ENCODE measurements around the gene PM20D1.
"Not testable (repeated sequence)": the region's sequence is repeated elsewhere in the genome, so short reads cannot be mapped to it uniquely, and the experiment has no call there.

The PM20D1 gene

DNA sequence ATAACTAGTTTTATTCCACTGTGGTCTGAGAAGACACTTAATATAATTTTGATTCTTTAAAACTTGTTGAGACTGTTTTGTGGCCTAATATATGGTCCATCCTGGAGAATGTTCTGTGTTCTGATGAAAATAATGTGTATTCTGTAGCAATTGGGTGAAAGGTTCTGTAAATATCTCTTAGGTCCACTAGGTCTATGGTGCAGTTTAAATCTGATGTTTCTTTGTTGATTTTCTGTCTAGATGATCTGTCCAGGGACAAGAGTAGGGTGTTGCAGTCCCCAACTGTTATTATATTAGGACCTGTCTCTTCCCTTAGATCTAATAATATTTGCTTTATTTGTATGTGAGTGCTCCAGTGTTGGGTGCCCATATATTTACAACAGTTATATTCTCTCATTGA is 33.9 kb upstream of the PM20D1 start:
- Histone ChIP-seq H3K27me3 (peaks cover 34% of the 10 kb centered on the region), H3K27ac (no peak overlapping the region), H3K36me3 (no peaks in the 10 kb centered on the region), H3K4me1 (ENCODE audit: control insufficient read depth in 1 of 2, insufficient read depth in 1 of 2, low read depth in 1 of 2, low read length in 1 of 2) (no peaks in the 10 kb centered on the region), H3K4me3 (ENCODE audit: low read depth in 1 of 2, low read length in 1 of 2) (no peak overlapping the region), H3K9me3 (no peaks in the 10 kb centered on the region)
- TF ChIP-seq, protein P1, sequence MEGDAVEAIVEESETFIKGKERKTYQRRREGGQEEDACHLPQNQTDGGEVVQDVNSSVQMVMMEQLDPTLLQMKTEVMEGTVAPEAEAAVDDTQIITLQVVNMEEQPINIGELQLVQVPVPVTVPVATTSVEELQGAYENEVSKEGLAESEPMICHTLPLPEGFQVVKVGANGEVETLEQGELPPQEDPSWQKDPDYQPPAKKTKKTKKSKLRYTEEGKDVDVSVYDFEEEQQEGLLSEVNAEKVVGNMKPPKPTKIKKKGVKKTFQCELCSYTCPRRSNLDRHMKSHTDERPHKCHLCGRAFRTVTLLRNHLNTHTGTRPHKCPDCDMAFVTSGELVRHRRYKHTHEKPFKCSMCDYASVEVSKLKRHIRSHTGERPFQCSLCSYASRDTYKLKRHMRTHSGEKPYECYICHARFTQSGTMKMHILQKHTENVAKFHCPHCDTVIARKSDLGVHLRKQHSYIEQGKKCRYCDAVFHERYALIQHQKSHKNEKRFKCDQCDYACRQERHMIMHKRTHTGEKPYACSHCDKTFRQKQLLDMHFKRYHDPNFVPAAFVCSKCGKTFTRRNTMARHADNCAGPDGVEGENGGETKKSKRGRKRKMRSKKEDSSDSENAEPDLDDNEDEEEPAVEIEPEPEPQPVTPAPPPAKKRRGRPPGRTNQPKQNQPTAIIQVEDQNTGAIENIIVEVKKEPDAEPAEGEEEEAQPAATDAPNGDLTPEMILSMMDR (IDR thresholded peaks at IDR 0.05), result no peak

DNA sequence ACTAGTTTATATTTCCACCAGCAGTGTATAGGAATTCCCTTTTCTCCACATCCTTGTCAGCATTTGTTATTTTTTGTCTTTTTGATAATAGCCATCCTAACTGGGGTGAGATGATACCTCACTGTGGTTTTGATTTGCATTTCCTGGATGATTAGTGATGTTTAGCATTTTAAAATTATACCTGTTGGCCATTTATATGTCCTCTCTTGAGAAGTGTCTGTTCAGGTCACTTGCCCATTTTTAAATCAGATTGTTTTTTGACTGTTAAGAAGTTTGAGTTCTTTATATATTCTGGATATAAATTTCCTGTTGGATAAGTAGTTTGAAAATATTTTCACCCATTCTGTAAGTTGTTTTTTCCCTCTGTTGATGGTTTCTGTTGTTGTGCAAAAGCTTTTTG is 31.0 kb upstream of the PM20D1 start:
- Histone ChIP-seq H3K4me1 (ENCODE audit: control insufficient read depth in 1 of 2, insufficient read depth in 1 of 2, low read depth in 1 of 2, low read length in 1 of 2) (no peaks in the 10 kb centered on the region), H3K27ac (no peak overlapping the region), H3K4me3 (ENCODE audit: low read depth in 1 of 2, low read length in 1 of 2) (no peak overlapping the region), H3K27me3 (peaks cover 48% of the 10 kb centered on the region), H3K9me3 (no peaks in the 10 kb centered on the region), H3K36me3 (no peaks in the 10 kb centered on the region)
- TF ChIP-seq, protein P1 (IDR thresholded peaks at IDR 0.05), result no peak

DNA sequence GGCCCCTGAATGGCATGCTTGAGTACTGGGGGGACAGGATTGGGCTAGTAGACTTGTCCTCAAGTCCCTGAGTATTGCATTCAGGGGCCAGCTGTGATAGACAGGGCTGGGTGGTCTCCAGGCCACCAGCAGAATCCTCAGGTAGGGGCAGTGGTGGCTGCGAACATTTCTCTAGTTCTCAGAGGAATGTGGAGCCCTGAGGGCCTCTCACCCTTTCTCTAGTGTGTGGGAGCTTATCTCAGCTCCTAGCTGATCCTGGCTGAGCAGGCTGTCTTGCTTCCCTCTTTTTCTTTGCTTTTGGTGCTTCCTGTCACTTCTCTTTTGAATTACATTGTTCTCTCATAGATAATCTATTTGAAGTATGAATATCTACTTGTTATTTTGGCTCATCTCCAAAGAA is 30.0 kb upstream of the PM20D1 start:
- Histone ChIP-seq H3K4me1 (ENCODE audit: control insufficient read depth in 1 of 2, insufficient read depth in 1 of 2, low read depth in 1 of 2, low read length in 1 of 2) (no peaks in the 10 kb centered on the region), H3K27me3 (peaks cover 57% of the 10 kb centered on the region), H3K4me3 (ENCODE audit: low read depth in 1 of 2, low read length in 1 of 2) (no peak overlapping the region), H3K9me3 (no peaks in the 10 kb centered on the region), H3K27ac (no peak overlapping the region), H3K36me3 (no peaks in the 10 kb centered on the region)
- TF ChIP-seq, protein P1 (IDR thresholded peaks at IDR 0.05), result no peak

DNA sequence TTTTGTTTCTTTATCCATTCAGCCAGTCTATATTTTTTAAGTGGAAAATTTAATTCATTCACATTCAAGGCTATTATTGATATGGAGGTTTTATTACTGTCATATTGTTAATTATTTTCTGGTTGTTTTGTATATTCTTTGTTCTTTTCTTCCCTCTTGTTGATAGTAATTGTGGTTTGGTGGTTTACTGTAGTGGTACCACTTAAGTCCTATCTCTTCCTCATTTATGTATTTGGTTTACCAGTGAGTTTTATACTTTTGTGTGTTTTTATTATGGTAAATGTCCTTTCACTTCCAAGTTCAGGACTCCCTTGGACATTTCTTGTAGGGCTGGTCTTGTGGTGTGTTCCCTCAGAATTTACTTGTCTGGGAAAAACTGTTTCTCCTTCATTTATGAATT is 28.1 kb upstream of the PM20D1 start:
- no peaks in the 10 kb centered on the region for H3K36me3 ChIP-seq
- H3K9me3 ChIP-seq, result no peaks in the 10 kb centered on the region
- H3K4me3 ChIP-seq (ENCODE audit: low read depth in 1 of 2, low read length in 1 of 2), result no peak overlapping the region
- H3K27ac ChIP-seq, result no peak overlapping the region
- TF ChIP-seq, protein P1 (IDR thresholded peaks at IDR 0.05), result no peak
- no peaks in the 10 kb centered on the region for H3K4me1 ChIP-seq (ENCODE audit: control insufficient read depth in 1 of 2, insufficient read depth in 1 of 2, low read depth in 1 of 2, low read length in 1 of 2)
- H3K27me3 ChIP-seq, result peaks cover 51% of the 10 kb centered on the region

DNA sequence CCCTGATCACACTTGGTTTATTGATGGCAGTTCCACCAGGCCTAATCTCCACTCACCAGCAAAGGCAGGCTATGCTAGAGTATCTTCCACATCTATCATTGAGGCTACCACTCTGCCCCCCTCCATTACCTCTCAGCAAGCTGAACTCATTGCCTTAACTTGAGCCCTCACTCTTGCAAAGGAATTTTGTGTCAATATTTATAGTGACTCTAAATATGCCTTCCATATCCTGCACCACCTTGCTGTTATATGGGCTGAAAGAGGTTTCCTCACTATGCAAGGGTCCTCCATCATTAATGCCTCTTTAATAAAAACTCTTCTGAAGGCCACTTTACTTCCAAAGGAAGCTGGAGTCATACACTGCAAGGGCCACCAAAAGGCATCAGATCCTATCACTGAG is 23.2 kb upstream of the PM20D1 start:
- not testable (repeated sequence) for H3K9me3 ChIP-seq; H3K27ac ChIP-seq; H3K36me3 ChIP-seq; H3K4me1 ChIP-seq (ENCODE audit: control insufficient read depth in 1 of 2, insufficient read depth in 1 of 2, low read depth in 1 of 2, low read length in 1 of 2); H3K4me3 ChIP-seq (ENCODE audit: low read depth in 1 of 2, low read length in 1 of 2)
- peaks cover 35% of the 10 kb centered on the region for H3K27me3 ChIP-seq

DNA sequence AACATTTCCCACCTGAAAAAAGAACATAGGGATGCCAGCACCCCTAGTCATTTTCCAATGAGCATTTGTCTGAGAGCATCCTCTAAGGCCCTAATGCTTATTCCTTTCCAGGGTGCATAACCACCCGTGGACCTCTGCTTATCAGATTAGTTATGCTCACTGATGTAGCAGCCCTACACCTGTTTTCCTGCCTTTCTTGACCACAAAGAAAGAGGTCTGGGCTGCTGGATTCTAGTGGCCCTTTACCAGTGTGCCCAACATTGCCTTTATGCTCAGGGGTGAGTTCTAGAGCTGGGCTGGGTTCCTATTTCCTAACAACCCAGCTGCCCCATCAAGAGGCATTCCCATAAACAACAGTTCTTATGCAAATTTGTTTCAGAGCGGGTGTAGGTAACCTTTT is 20.3 kb upstream of the PM20D1 start:
- peaks cover 26% of the 10 kb centered on the region for H3K27me3 ChIP-seq
- no peaks in the 10 kb centered on the region for H3K4me1 ChIP-seq (ENCODE audit: control insufficient read depth in 1 of 2, insufficient read depth in 1 of 2, low read depth in 1 of 2, low read length in 1 of 2)
- H3K36me3 ChIP-seq, result no peaks in the 10 kb centered on the region
- H3K27ac ChIP-seq, result no peak overlapping the region
- no peaks in the 10 kb centered on the region for H3K9me3 ChIP-seq
- TF ChIP-seq, protein P1 (IDR thresholded peaks at IDR 0.05), result no peak
- H3K4me3 ChIP-seq (ENCODE audit: low read depth in 1 of 2, low read length in 1 of 2), result no peak overlapping the region
